Measurements from ENCODE around the gene SH3RF3.

Gene SH3RF3

GRCh38 chr2:109320195-109320922 lies 191.4 kb downstream of the SH3RF3 start:
- DNase-seq, result no peak

- no peak for DNase-seq
These were observed 192.6 kb downstream of the SH3RF3 start for GRCh38 chr2:109321570-109321969.

- no peak for DNase-seq
These were observed 193.1 kb downstream of the SH3RF3 start for GRCh38 chr2:109322111-109322510.

GRCh38 chr2:109322641-109323040 lies 193.6 kb downstream of the SH3RF3 start:
- no peak for DNase-seq

- no peak for DNase-seq
These were observed 195.9 kb downstream of the SH3RF3 start for GRCh38 chr2:109324861-109325260.

GRCh38 chr2:109325570-109325969 lies 196.6 kb downstream of the SH3RF3 start:
- no peak for DNase-seq

GRCh38 chr2:109326306-109326705 lies 197.3 kb downstream of the SH3RF3 start:
- no peak for DNase-seq

- DNase-seq, result no peak
These were observed 201.1 kb downstream of the SH3RF3 start for GRCh38 chr2:109330056-109330455.

- DNase-seq, result no peak
These were observed 202.1 kb downstream of the SH3RF3 start for GRCh38 chr2:109331081-109331480.

- DNase-seq, result no peak
These were observed 203.2 kb downstream of the SH3RF3 start for GRCh38 chr2:109331896-109332848.

- no peak for DNase-seq
These were observed 203.9 kb downstream of the SH3RF3 start for GRCh38 chr2:109332880-109333279.

- no peak for DNase-seq
These were observed 204.6 kb downstream of the SH3RF3 start for GRCh38 chr2:109333414-109334210.

- DNase-seq, result no peak
These were observed 206.7 kb downstream of the SH3RF3 start for GRCh38 chr2:109335631-109336176.

- DNase-seq, result no peak
These were observed 207.3 kb downstream of the SH3RF3 start for GRCh38 chr2:109336296-109336695.

- no peak for DNase-seq
These were observed 208.2 kb downstream of the SH3RF3 start for GRCh38 chr2:109337221-109337620.

- DNase-seq, result peak; percentile 31
These were observed 210.5 kb downstream of the SH3RF3 start for GRCh38 chr2:109339519-109339966.

GRCh38 chr2:109340381-109340780 lies 211.4 kb downstream of the SH3RF3 start:
- DNase-seq, result no peak

- DNase-seq, result no peak
These were observed 212.6 kb downstream of the SH3RF3 start for GRCh38 chr2:109341355-109342255.

GRCh38 chr2:109342256-109342850 lies 213.3 kb downstream of the SH3RF3 start:
- no peak for DNase-seq

GRCh38 chr2:109342930-109343329 lies 213.9 kb downstream of the SH3RF3 start:
- DNase-seq, result no peak

GRCh38 chr2:109343460-109343859 lies 214.5 kb downstream of the SH3RF3 start:
- no peak for DNase-seq

Data from NCI-H748 treated with DMSO at 0.1 percent for 48 hours (cell line).